Glutamatergic neuron (in vitro differentiated cells): ENCODE data around the gene CCDC18. TPM values are rescaled to one million over a fixed set of nuclear protein-coding genes. Genes with fewer than 3 reads are reported as not detected.

Experiments used
- DNase-seq: peaks from one replicate; pipeline ENCODE4 v3.0.0; 2022
- H3K27ac Mint-ChIP-seq: one replicate; pipeline ENCODE4 v1.8.0; 2020; ENCODE audit warnings: mild to moderate bottlenecking, mixed read lengths, inconsistent platforms; ENCODE audit not compliant: unreplicated experiment
- H3K27me3 Mint-ChIP-seq: one replicate; pipeline ENCODE4 v1.8.0; 2020; ENCODE audit warnings: mild to moderate bottlenecking, moderate library complexity, mixed read lengths, inconsistent platforms; ENCODE audit not compliant: unreplicated experiment
- H3K36me3 Mint-ChIP-seq: one replicate; pipeline ENCODE4 v1.8.0; 2020; ENCODE audit warnings: mild to moderate bottlenecking, mixed read lengths, inconsistent platforms; ENCODE audit not compliant: unreplicated experiment
- H3K4me1 Mint-ChIP-seq: one replicate; pipeline ENCODE4 v1.8.0; 2020; ENCODE audit warnings: mild to moderate bottlenecking, low read depth, mixed read lengths, inconsistent platforms; ENCODE audit not compliant: unreplicated experiment
- H3K4me3 Mint-ChIP-seq: one replicate; pipeline ENCODE4 v1.8.0; 2020; ENCODE audit warnings: mild to moderate bottlenecking, mixed read lengths, inconsistent platforms; ENCODE audit not compliant: unreplicated experiment
- H3K9me3 Mint-ChIP-seq: one replicate; pipeline ENCODE4 v1.8.0; 2020; ENCODE audit warnings: mild to moderate bottlenecking, moderate library complexity, mixed read lengths, inconsistent platforms; ENCODE audit not compliant: unreplicated experiment
- total RNA-seq: library from RNA; stranded (reverse); fragmentation: NEBNext Ultra II Directional; extraction: Animal tissue kit (Norgen Biotek cat#: 25700); gene quantifications from one replicate; pipeline ENCODE4 v1.2.1, GENCODE V29; 2021; ENCODE audit not compliant: unreplicated experiment
- TF ChIP-seq, protein P1 (sequence below): fragments of 200-600 bp; sonication (generic); IDR thresholded peaks from one replicate; pipeline ENCODE4 v1.5.0; 2021; ENCODE audit not compliant: partially characterized antibody, unreplicated experiment

The CCDC18 gene
- total RNA-seq, 1 donor from 2014 or later = 9.9 TPM

DNA sequence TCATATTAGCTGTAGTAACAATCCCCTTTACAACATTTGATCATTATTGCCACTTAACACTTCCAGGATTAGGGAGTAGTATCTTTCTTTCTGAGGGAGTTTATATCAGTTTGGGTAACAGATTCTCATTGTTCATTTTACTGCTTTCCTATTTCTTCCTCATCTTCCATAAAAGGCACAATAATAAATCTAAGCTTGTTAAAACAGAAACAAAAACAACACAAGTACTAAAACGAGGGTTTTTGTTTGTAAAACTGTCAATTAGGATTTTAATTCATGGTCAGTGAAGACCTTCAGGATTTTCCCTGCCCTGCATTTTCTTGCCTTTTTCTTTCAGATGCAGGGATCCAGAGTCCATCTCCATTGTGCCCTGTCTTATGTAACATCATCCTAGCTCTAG is 29.8 kb upstream of the CCDC18 start:
- TF ChIP-seq, protein P1, sequence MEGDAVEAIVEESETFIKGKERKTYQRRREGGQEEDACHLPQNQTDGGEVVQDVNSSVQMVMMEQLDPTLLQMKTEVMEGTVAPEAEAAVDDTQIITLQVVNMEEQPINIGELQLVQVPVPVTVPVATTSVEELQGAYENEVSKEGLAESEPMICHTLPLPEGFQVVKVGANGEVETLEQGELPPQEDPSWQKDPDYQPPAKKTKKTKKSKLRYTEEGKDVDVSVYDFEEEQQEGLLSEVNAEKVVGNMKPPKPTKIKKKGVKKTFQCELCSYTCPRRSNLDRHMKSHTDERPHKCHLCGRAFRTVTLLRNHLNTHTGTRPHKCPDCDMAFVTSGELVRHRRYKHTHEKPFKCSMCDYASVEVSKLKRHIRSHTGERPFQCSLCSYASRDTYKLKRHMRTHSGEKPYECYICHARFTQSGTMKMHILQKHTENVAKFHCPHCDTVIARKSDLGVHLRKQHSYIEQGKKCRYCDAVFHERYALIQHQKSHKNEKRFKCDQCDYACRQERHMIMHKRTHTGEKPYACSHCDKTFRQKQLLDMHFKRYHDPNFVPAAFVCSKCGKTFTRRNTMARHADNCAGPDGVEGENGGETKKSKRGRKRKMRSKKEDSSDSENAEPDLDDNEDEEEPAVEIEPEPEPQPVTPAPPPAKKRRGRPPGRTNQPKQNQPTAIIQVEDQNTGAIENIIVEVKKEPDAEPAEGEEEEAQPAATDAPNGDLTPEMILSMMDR = no peak
- Mint-ChIP-seq H3K27me3 (no peaks in the 10 kb centered on the region), H3K4me1 (no peaks in the 10 kb centered on the region), H3K27ac (no peak overlapping the region), H3K9me3 (peaks cover 5% of the 10 kb centered on the region), H3K36me3 (no peaks in the 10 kb centered on the region), H3K4me3 (no peak overlapping the region)
- DNase-seq = no peak

DNA sequence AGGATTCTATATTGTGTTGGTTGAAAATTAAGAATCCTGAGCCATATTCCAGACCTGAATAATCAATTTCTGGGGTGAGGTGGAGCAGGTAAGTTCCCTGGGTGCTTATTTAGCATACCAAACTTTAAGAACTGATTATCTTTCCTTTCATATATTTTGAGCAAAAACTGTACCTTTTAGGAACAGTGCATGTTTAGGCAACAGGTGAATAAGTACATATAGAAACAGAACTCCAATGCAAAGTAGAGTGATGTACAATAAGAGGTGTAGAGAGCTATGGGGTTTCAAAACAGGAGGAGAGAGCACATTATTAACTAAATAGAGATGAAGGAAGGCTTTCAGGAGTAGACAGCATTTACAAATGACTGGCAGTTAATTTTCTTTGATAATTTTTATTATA is 29.1 kb upstream of the CCDC18 start:
- H3K27ac Mint-ChIP-seq = no peak overlapping the region
- H3K4me1 Mint-ChIP-seq = no peaks in the 10 kb centered on the region
- TF ChIP-seq, protein P1 = no peak
- peaks cover 2% of the 10 kb centered on the region for H3K9me3 Mint-ChIP-seq
- H3K27me3 Mint-ChIP-seq = no peaks in the 10 kb centered on the region
- no peak overlapping the region for H3K4me3 Mint-ChIP-seq
- no peaks in the 10 kb centered on the region for H3K36me3 Mint-ChIP-seq
- no peak for DNase-seq

DNA sequence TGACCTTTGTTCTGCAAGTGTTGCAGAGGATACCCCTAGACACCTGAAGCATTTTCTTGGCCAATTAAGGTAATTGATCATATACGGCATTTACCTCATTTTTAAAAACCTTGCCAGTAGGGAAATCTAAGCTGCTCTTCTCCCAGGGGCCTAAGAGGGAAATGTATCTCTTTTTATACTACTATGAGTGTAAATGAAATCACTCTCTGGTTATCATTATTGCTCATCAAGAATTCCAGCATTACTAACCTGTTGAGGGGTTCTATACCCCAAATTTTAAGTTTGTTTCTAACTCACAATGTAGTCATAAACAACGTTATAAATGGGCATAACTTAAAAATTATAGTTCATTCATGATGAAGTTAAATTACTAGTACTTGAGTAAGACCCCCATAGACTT is 27.7 kb upstream of the CCDC18 start:
- TF ChIP-seq, protein P1 = no peak

DNA sequence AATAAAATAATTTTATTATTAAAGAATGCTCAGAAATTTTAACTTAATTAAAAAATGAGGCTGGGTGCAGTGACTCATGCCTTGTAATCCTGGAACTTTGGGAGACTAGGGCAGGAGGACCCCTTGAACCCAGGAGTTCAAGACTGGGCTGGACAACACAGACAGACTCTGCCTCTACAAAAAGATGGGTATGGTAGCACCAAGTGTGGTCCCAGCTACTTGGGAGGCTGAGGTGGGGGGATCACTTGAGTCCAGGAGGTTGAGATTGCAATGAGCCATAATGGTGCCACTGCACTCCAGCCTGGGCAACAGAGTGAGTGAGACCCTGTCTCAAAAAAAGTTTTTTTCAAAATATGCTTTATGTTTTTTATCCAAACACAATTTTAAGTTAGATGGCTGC is 25.6 kb upstream of the CCDC18 start:
- H3K27me3 Mint-ChIP-seq = no peaks in the 10 kb centered on the region
- H3K4me3 Mint-ChIP-seq = no peak overlapping the region
- no peak overlapping the region for H3K27ac Mint-ChIP-seq
- H3K9me3 Mint-ChIP-seq = peaks cover 2% of the 10 kb centered on the region
- DNase-seq = no peak
- H3K36me3 Mint-ChIP-seq = no peaks in the 10 kb centered on the region
- H3K4me1 Mint-ChIP-seq = peaks cover 4% of the 10 kb centered on the region
- TF ChIP-seq, protein P1 = no peak

More for the DNA sequence above, 27.7 kb upstream of the CCDC18 start:
- no peak for DNase-seq
- no peak overlapping the region for H3K27ac Mint-ChIP-seq
- H3K27me3 Mint-ChIP-seq = no peaks in the 10 kb centered on the region
- no peaks in the 10 kb centered on the region for H3K4me1 Mint-ChIP-seq
- H3K36me3 Mint-ChIP-seq = no peaks in the 10 kb centered on the region
- H3K9me3 Mint-ChIP-seq = peaks cover 2% of the 10 kb centered on the region
- no peak overlapping the region for H3K4me3 Mint-ChIP-seq

DNA sequence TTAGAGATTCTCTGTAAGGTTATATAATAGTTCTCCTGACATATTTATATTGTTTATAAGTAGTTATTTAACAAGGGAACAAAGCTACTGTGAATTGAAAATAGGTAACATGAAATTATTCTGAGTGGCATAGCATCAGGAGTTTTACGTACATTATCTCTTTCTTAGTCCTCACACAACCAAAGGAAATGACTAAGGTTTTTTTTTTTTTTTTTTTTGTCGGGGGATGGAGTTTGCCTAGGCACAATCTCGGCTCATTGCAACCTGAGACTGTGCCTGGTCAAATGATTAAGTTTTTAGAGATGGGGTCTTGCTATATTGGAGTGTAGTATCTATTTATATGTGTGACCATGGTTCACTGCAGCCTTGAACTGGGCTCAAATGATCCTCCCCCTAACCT is 25.2 kb upstream of the CCDC18 start:
- H3K4me1 Mint-ChIP-seq = peaks cover 4% of the 10 kb centered on the region
- no peak overlapping the region for H3K4me3 Mint-ChIP-seq
- H3K9me3 Mint-ChIP-seq = peaks cover 2% of the 10 kb centered on the region
- TF ChIP-seq, protein P1 = no peak
- H3K27me3 Mint-ChIP-seq = no peaks in the 10 kb centered on the region
- no peaks in the 10 kb centered on the region for H3K36me3 Mint-ChIP-seq
- no peak overlapping the region for H3K27ac Mint-ChIP-seq
- no peak for DNase-seq
